Neural progenitor cell (in vitro differentiated cells): Measurements from ENCODE around the gene SPATA46.

Experiments
- CTCF ChIP-seq: fragments of 200-600 bp; sonication (generic); IDR thresholded peaks from 2 replicates; pipeline ENCODE4 v1.5.1; 2017; ENCODE audit warnings: antibody characterized with exemption, mild to moderate bottlenecking
- EZH2 ChIP-seq: fragments of 200-600 bp; sonication (generic); IDR thresholded peaks from 2 replicates; pipeline ENCODE4 v1.6.1; 2017; ENCODE audit warnings: antibody characterized with exemption, mild to moderate bottlenecking, moderate library complexity
- EZH2phosphoT487 ChIP-seq: fragments of 200-600 bp; sonication (generic); IDR thresholded peaks from 2 replicates; pipeline ENCODE4 v1.6.1; 2017; ENCODE audit warnings: antibody characterized with exemption

DNA sequence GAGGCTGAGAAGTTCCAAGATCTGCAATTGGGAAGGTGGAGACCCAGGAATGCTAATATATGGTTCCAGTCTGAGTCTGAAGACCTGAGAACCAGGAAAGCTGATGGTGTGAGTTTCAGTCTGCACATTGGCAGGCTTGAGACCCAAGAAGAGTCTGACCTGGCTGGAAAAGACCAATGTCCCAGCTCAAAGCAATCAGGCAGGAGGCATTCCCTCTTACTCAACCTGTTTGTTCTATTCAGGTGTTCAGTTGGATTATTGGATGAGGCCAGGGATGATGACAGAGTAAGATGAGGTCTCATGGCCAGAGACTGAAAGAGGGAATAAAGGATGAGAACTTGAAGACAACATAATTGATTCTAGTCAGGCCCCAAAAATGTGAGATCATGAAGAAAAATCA lies 50.1 kb downstream of the SPATA46 start:
- TF ChIP-seq CTCF = no peak
- no peak for TF ChIP-seq EZH2phosphoT487
- no peak for TF ChIP-seq EZH2
